Liver (tissue), 9 donors: ENCODE results near the gene CCDC15. TPM values are rescaled to one million over a fixed set of nuclear protein-coding genes. Genes with fewer than 3 reads are reported as not detected.

Experiments used
- DNase-seq: peaks from one replicate; pipeline ENCODE4 v3.0.0-alpha.2; 2017; ENCODE audit warnings: low spot score
- H3K27ac ChIP-seq, 2 donors: one replicate each; pipeline ENCODE4 v1.7.0; 2013; ENCODE audit warnings: inconsistent platforms in 2 of 2, low read length in 2 of 2, control low read depth in 1 of 2, low read depth in 1 of 2, mild to moderate bottlenecking in 1 of 2
- H3K27me3 ChIP-seq, 4 donors: one replicate each; pipeline versions ENCODE4 v1.6.1 to v1.7.0; 2013; ENCODE audit warnings: low read length in 3 of 4, inconsistent platforms in 1 of 4, mild to moderate bottlenecking in 1 of 4, moderate library complexity in 1 of 4; ENCODE audit not compliant: control insufficient read depth in 4 of 4, insufficient read depth in 4 of 4
- H3K36me3 ChIP-seq, 4 donors: one replicate each; pipeline versions ENCODE4 v1.6.1 to v1.7.0; 2013; ENCODE audit warnings: low read length in 3 of 4, mild to moderate bottlenecking in 3 of 4, low read depth in 1 of 4, moderate library complexity in 1 of 4; ENCODE audit not compliant: control insufficient read depth in 4 of 4, insufficient read depth in 3 of 4
- H3K4me1 ChIP-seq, 4 donors: one replicate each; pipeline versions ENCODE4 v1.6.1 to v1.7.0; 2013; ENCODE audit warnings: low read length in 3 of 4, mild to moderate bottlenecking in 3 of 4, moderate library complexity in 1 of 4; ENCODE audit not compliant: control insufficient read depth in 4 of 4, insufficient read depth in 4 of 4
- H3K4me3 ChIP-seq, 3 donors: one replicate each; pipeline versions ENCODE4 v1.6.1 to v1.7.0; 2013; ENCODE audit warnings: low read length in 3 of 3, control low read depth in 1 of 3, low read depth in 1 of 3, mild to moderate bottlenecking in 1 of 3
- H3K9ac ChIP-seq, 2 donors: one replicate each; pipeline ENCODE4 v1.7.0; 2013; ENCODE audit warnings: low read length in 2 of 2, mild to moderate bottlenecking in 2 of 2, moderate library complexity in 2 of 2, control low read depth in 1 of 2, low read depth in 1 of 2
- H3K9me3 ChIP-seq, 4 donors: one replicate each; pipeline versions ENCODE4 v1.6.1 to v1.7.0; 2013; ENCODE audit warnings: low read length in 3 of 4; ENCODE audit not compliant: control insufficient read depth in 4 of 4
- EGR1 ChIP-seq, 2 donors: IDR thresholded peaks; 2 replicates each; pipeline ENCODE4 v1.6.1; 2016 to 2018; ENCODE audit warnings: antibody characterized with exemption in 2 of 2, low read depth in 2 of 2
- FOXA2 ChIP-seq: IDR thresholded peaks from 2 replicates; pipeline ENCODE4 v1.6.1; 2016; ENCODE audit warnings: antibody characterized with exemption
- GABPA ChIP-seq, 2 donors: IDR thresholded peaks in 1 of 2; conservative IDR thresholded peaks in 1 of 2; 2 replicates each; pipeline ENCODE4 v1.6.1; 2016; ENCODE audit warnings: antibody characterized with exemption in 2 of 2, mild to moderate bottlenecking in 1 of 2, moderate library complexity in 1 of 2
- HNF4A ChIP-seq, 2 donors: conservative IDR thresholded peaks; 2 replicates each; pipeline ENCODE4 v1.6.1; 2016; ENCODE audit warnings: antibody characterized with exemption in 2 of 2, mild to moderate bottlenecking in 2 of 2
- HNF4G ChIP-seq: IDR thresholded peaks from 2 replicates; pipeline ENCODE4 v1.6.1; 2016; ENCODE audit warnings: antibody characterized with exemption
- JUND ChIP-seq, 2 donors: IDR thresholded peaks; 2 replicates each; pipeline ENCODE4 v1.6.1; 2016; ENCODE audit warnings: antibody characterized with exemption in 2 of 2
- RXRA ChIP-seq, 2 donors: IDR thresholded peaks; 2 replicates each; pipeline ENCODE4 v1.6.1; 2017 to 2018; ENCODE audit warnings: antibody characterized with exemption in 2 of 2, mild to moderate bottlenecking in 1 of 2
- SP1 ChIP-seq: IDR thresholded peaks from 2 replicates; pipeline ENCODE4 v1.6.1; 2018; ENCODE audit warnings: antibody characterized with exemption, mild to moderate bottlenecking
- TAF1 ChIP-seq: conservative IDR thresholded peaks from 2 replicates; pipeline ENCODE4 v1.6.1; 2016; ENCODE audit warnings: antibody characterized with exemption, mild to moderate bottlenecking
- YY1 ChIP-seq: IDR thresholded peaks from 2 replicates; pipeline ENCODE4 v1.6.1; 2016; ENCODE audit warnings: antibody characterized with exemption, mild to moderate bottlenecking
- WGBS: extraction: QIAGEN DNeasy Blood & Tissue Kit; methylation state at CpG from one replicate; pipeline ENCODE4 v1.1.7; 2013; 5-methylcytosine and 5-hydroxymethylcytosine counted together
- polyA plus RNA-seq, 2 donors: library from polyadenylated mRNA; stranded (reverse) in 1 of 2; unstranded in 1 of 2; fragments of 200-250 nt in 1 of 2; fragments of >200 nt in 1 of 2; fragmentation: Nextera tagmentation in 1 of 2; extraction: Ambion mirVana in 1 of 2; gene quantifications; one replicate each; pipeline versions ENCODE4 v1.2.1 to v1.2.3, GENCODE V29; 2013 to 2015
- total RNA-seq, 2 donors: library from RNA; depleted of rRNA; stranded (reverse); fragments of >200 nt; gene quantifications; one replicate each; pipeline ENCODE4 v1.2.3, GENCODE V29; 2014
- TF ChIP-seq, protein P1 (sequence below): fragments of 150-350 bp; IDR thresholded peaks from 2 replicates; pipeline ENCODE4 v1.5.1; 2017; ENCODE audit warnings: improper control_type of control experiment, low read depth, low read length; ENCODE audit not compliant: missing input control
- TF ChIP-seq, protein P2 (sequence below): IDR thresholded peaks from 2 replicates; pipeline ENCODE4 v1.6.1; 2016; ENCODE audit warnings: antibody characterized with exemption
- TF ChIP-seq, protein P3 (sequence below): IDR thresholded peaks from 2 replicates; pipeline ENCODE4 v1.6.1; 2016; ENCODE audit warnings: antibody characterized with exemption
- donor health status: healthy.
- donor health status: healthy.
- donor health status: healthy.
- donor health status: healthy.
- donor health status: healthy.

The CCDC15 gene
- total and polyA plus RNA-seq, 4 donors: 0.35 to 3.5 (median 0.88) TPM

DNA sequence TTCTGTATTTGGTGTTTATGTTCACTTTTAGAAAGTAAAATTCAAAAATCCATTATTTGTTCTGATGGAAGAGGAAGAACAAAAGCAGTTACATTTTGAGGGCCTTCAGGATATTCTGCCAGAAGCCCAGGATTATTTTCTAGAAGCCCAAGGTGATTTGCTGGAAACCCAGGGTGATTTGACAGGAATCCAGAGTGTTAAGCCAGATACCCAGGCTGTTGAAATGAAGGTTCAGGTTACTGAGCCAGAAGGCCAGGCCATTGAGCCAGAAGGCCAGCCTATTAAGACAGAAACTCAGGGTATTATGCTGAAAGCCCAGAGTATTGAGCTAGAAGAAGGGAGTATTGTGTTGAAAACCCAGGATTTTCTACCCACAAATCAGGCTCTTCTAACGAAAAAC is 33.1 kb downstream of the CCDC15 start:
- TF ChIP-seq HNF4G (no peak), FOXA2 (no peak)
- TF ChIP-seq, protein P1, sequence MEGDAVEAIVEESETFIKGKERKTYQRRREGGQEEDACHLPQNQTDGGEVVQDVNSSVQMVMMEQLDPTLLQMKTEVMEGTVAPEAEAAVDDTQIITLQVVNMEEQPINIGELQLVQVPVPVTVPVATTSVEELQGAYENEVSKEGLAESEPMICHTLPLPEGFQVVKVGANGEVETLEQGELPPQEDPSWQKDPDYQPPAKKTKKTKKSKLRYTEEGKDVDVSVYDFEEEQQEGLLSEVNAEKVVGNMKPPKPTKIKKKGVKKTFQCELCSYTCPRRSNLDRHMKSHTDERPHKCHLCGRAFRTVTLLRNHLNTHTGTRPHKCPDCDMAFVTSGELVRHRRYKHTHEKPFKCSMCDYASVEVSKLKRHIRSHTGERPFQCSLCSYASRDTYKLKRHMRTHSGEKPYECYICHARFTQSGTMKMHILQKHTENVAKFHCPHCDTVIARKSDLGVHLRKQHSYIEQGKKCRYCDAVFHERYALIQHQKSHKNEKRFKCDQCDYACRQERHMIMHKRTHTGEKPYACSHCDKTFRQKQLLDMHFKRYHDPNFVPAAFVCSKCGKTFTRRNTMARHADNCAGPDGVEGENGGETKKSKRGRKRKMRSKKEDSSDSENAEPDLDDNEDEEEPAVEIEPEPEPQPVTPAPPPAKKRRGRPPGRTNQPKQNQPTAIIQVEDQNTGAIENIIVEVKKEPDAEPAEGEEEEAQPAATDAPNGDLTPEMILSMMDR: no peak
- Histone ChIP-seq H3K4me3 (no peak overlapping the region), H3K27ac (no peak overlapping the region), H3K9me3 (peaks cover 0 to 1% (median 0%) of the 10 kb centered on the region in 4 donors), H3K4me1 (no peaks in the 10 kb centered on the region), H3K9ac (no peak overlapping the region), H3K36me3 (peaks cover 0 to 2% (median under 1%) of the 10 kb centered on the region in 4 donors), H3K27me3 (no peaks in the 10 kb centered on the region)
- 97% methylated on average over 1 of the region's 1 CpG for WGBS
- DNase-seq: no peak

DNA sequence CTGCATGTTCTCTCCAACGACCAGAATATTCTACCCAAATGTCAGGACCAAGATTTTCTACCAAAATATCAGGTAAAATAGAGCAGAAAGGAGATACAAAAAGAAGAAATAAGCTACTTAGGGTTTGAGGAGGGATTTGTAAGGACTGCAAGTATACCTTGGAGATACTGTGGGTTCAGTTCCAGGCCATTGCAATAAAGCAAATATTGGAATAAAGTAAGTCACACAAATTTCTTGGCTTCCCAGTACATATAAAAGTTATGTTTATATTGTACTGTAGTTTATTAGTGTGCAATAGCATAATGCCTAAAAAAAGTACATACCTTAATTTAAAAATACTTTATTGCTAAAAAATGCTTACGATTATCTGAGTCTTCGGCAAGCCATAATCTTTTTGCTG is 34.1 kb downstream of the CCDC15 start:
- 98% methylated on average over 3 of the region's 3 CpGs for WGBS
- DNase-seq: no peak

DNA sequence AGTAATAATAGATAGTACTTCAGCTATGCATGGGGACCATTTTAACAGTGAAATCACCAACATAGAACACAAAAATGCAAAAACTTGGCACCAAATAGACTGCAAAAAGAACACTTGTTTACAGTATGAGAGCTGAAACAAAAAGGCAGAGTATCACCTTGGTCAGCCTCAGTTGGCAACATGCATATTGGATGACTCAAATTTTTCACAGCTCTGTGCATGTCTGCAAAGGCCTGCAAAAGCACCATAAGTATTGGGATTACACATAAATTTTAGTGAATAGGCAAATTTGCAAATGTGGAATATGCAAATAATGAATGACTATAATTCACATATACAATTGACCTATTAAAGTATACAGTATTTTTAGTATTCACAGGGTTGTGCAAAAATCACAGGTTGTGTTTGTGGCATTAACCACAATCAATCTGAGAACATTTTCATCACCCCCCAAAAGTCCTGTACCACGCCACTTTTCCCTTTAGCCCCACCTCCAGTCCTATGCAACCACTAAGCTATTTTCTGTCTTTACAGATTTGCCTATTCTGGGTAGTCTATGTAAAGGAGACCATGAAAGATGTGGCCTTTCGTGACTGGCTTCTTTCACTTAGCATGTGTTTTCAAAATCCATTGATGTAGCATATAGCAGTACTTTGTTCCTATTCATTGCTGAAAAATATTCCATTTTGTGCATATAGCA is 47.2 kb downstream of the CCDC15 start:
- WGBS: 95% methylated on average over 2 of the region's 2 CpGs
- no peak overlapping the region for H3K4me3 ChIP-seq
- TF ChIP-seq FOXA2: no peak
- TF ChIP-seq EGR1 (IDR thresholded peaks at IDR 0.05; ENCODE audit: low read depth in 2 of 2): no peak
- TF ChIP-seq, protein P1: no peak
- no peak for TF ChIP-seq GABPA (IDR thresholded peaks at IDR 0.05 in 1 of 2, conservative IDR thresholded peaks at IDR 0.05 in 1 of 2)
- TF ChIP-seq, protein P2, sequence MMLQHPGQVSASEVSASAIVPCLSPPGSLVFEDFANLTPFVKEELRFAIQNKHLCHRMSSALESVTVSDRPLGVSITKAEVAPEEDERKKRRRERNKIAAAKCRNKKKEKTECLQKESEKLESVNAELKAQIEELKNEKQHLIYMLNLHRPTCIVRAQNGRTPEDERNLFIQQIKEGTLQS: no peak
- no peak for TF ChIP-seq YY1
- TF ChIP-seq, protein P3, sequence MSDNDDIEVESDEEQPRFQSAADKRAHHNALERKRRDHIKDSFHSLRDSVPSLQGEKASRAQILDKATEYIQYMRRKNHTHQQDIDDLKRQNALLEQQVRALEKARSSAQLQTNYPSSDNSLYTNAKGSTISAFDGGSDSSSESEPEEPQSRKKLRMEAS: no peak
- no peak for TF ChIP-seq RXRA (IDR thresholded peaks at IDR 0.05)
- no peak for TF ChIP-seq JUND (IDR thresholded peaks at IDR 0.05)
- no peak for TF ChIP-seq HNF4A (conservative IDR thresholded peaks at IDR 0.05)

More for the DNA sequence above, 34.1 kb downstream of the CCDC15 start:
- Histone ChIP-seq H3K27ac (no peak overlapping the region), H3K4me3 (no peak overlapping the region), H3K9me3 (no peaks in the 10 kb centered on the region), H3K36me3 (peaks cover 0 to 5% (median under 1%) of the 10 kb centered on the region in 4 donors), H3K27me3 (no peaks in the 10 kb centered on the region), H3K9ac (no peak overlapping the region), H3K4me1 (no peaks in the 10 kb centered on the region)
- no peak for TF ChIP-seq HNF4A (conservative IDR thresholded peaks at IDR 0.05)
- TF ChIP-seq YY1: no peak
- TF ChIP-seq SP1: no peak
- TF ChIP-seq TAF1: no peak
- TF ChIP-seq, protein P2: no peak

More for the DNA sequence above, 47.2 kb downstream of the CCDC15 start:
- DNase-seq: no peak
- Histone ChIP-seq H3K27ac (no peak overlapping the region), H3K9me3 (peaks cover 0 to 11% (median 2%) of the 10 kb centered on the region in 4 donors), H3K36me3 (peaks cover 0 to 8% (median 2%) of the 10 kb centered on the region in 4 donors), H3K4me1 (no peaks in the 10 kb centered on the region), H3K27me3 (no peaks in the 10 kb centered on the region), H3K9ac (no peak overlapping the region)
